ENCODE data around the gene RGS3. TPM values are rescaled to one million over a fixed set of nuclear protein-coding genes. Genes with fewer than 3 reads are reported as not detected.

RGS3 gene
- total and polyA plus RNA-seq, 2 of the 13 experiments (the other 11 are each of a cell fraction or from before 2014, with no cell fraction given): 17.1 to 28.8 TPM

GRCh38 chr9:113590991-113591898 is 127.7 kb downstream of the RGS3 start (continued):
- TF ChIP-seq ZNF503 (CRISPR knock-in tag; IDR thresholded peaks at IDR 0.05): no peak
- TF ChIP-seq, protein P1, sequence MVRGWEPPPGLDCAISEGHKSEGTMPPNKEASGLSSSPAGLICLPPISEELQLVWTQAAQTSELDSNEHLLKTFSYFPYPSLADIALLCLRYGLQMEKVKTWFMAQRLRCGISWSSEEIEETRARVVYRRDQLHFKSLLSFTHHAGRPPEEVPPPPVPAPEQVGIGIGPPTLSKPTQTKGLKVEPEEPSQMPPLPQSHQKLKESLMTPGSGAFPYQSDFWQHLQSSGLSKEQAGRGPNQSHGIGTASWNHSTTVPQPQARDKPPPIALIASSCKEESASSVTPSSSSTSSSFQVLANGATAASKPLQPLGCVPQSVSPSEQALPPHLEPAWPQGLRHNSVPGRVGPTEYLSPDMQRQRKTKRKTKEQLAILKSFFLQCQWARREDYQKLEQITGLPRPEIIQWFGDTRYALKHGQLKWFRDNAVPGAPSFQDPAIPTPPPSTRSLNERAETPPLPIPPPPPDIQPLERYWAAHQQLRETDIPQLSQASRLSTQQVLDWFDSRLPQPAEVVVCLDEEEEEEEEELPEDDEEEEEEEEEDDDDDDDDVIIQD (CRISPR knock-in tag; IDR thresholded peaks at IDR 0.05; ENCODE audit: low read depth): 0 out of 2 replicates have a peak, but pooled peaks have one; percentile 40
- no peak for TF ChIP-seq ZNF7 (CRISPR knock-in tag; IDR thresholded peaks at IDR 0.05)
- TF ChIP-seq ZNF747 (CRISPR knock-in tag; IDR thresholded peaks at IDR 0.05; ENCODE audit: borderline replicate concordance): peak; percentile 86; the same call in 1 of the 2 replicates
- 0 out of 2 replicates have a peak, but pooled peaks have one; percentile 19 for TF ChIP-seq SOX5 (CRISPR knock-in tag; IDR thresholded peaks at IDR 0.05; ENCODE audit: borderline replicate concordance)
- TF ChIP-seq NFIC (IDR thresholded peaks at IDR 0.05; ENCODE audit: low read length): no peak
- no peak for TF ChIP-seq ZFP90 (CRISPR knock-in tag; IDR thresholded peaks at IDR 0.05; ENCODE audit: borderline replicate concordance)
- TF ChIP-seq SNAPC2 (CRISPR knock-in tag; IDR thresholded peaks at IDR 0.05): no peak
- TF ChIP-seq ZNF335 (CRISPR knock-in tag; IDR thresholded peaks at IDR 0.05): 0 out of 2 replicates have a peak, but pooled peaks have one; percentile 25
- TF ChIP-seq, protein P2, sequence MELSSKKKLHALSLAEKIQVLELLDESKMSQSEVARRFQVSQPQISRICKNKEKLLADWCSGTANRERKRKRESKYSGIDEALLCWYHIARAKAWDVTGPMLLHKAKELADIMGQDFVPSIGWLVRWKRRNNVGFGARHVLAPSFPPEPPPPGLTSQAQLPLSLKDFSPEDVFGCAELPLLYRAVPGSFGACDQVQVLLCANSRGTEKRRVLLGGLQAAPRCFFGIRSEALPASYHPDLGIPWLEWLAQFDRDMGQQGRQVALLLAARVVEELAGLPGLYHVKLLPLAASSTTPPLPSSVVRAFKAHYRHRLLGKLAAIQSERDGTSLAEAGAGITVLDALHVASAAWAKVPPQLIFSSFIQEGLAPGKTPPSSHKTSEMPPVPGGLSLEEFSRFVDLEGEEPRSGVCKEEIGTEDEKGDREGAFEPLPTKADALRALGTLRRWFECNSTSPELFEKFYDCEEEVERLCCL (CRISPR knock-in tag; IDR thresholded peaks at IDR 0.05; ENCODE audit: borderline replicate concordance): no peak
- TF ChIP-seq, protein P3, sequence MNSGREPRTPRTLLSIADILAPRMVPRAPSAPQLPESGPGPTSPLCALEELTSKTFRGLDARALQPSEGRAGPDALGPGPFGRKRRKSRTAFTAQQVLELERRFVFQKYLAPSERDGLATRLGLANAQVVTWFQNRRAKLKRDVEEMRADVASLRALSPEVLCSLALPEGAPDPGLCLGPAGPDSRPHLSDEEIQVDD (CRISPR knock-in tag; IDR thresholded peaks at IDR 0.05; ENCODE audit: borderline replicate concordance): no peak
- no peak for TF ChIP-seq ZNF414 (CRISPR knock-in tag; IDR thresholded peaks at IDR 0.05)
- no peak for TF ChIP-seq CCAR2 (optimal IDR thresholded peaks at IDR 0.05; ENCODE audit: low read depth, low read length)
- no peak for TF ChIP-seq ZNF234 (CRISPR knock-in tag; conservative IDR thresholded peaks at IDR 0.05)
- TF ChIP-seq U2AF2 (IDR thresholded peaks at IDR 0.05; ENCODE audit: low read depth, low read length): no peak
- no peak for TF ChIP-seq PHF8 (CRISPR knock-in tag; IDR thresholded peaks at IDR 0.05)
- TF ChIP-seq, protein P4, sequence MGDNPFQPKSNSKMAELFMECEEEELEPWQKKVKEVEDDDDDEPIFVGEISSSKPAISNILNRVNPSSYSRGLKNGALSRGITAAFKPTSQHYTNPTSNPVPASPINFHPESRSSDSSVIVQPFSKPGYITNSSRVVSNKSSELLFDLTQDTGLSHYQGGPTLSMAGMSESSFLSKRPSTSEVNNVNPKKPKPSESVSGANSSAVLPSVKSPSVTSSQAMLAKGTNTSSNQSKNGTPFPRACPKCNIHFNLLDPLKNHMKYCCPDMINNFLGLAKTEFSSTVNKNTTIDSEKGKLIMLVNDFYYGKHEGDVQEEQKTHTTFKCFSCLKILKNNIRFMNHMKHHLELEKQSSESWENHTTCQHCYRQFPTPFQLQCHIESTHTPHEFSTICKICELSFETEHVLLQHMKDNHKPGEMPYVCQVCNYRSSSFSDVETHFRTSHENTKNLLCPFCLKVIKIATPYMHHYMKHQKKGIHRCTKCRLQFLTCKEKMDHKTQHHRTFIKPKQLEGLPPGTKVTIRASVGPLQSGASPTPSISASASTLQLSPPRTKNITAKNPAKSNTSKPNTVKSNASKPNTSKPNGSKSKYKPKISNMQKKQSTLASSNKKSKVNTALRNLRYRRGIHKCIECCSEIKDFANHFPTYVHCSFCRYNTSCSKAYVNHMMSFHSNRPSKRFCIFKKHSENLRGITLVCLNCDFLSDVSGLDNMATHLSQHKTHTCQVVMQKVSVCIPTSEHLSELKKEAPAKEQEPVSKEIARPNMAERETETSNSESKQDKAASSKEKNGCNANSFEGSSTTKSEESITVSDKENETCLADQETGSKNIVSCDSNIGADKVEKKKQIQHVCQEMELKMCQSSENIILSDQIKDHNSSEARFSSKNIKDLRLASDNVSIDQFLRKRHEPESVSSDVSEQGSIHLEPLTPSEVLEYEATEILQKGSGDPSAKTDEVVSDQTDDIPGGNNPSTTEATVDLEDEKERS (CRISPR knock-in tag; IDR thresholded peaks at IDR 0.05): no peak
- TF ChIP-seq, protein P5, sequence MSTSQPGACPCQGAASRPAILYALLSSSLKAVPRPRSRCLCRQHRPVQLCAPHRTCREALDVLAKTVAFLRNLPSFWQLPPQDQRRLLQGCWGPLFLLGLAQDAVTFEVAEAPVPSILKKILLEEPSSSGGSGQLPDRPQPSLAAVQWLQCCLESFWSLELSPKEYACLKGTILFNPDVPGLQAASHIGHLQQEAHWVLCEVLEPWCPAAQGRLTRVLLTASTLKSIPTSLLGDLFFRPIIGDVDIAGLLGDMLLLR (CRISPR knock-in tag; IDR thresholded peaks at IDR 0.05): no peak
